Measurements from ENCODE around the gene KIAA0319L. TPM values are rescaled to one million over a fixed set of nuclear protein-coding genes. Genes with fewer than 3 reads are reported as not detected.

KIAA0319L gene
- total RNA-seq, 1 donor from 2014 or later, result 44.9 TPM

- Mint-ChIP-seq H3K36me3 (ENCODE audit: unreplicated experiment) (peaks cover 11% of the 10 kb centered on the region), H3K27ac (ENCODE audit: unreplicated experiment) (no peak overlapping the region), H3K27me3 (ENCODE audit: unreplicated experiment) (no peaks in the 10 kb centered on the region), H3K9me3 (ENCODE audit: unreplicated experiment) (no peaks in the 10 kb centered on the region), H3K4me1 (ENCODE audit: unreplicated experiment) (peaks cover 6% of the 10 kb centered on the region), H3K4me3 (ENCODE audit: unreplicated experiment) (no peak overlapping the region)
- TF ChIP-seq CTCF (IDR thresholded peaks at IDR 0.05), result no peak
- DNase-seq (ENCODE audit: extremely low spot score, unreplicated experiment), result peak; percentile 75
These were observed 37.0 kb upstream of the KIAA0319L start for GRCh38 chr1:35594005-35594760.

GRCh38 chr1:35592991-35593769 lies 36.0 kb upstream of the KIAA0319L start:
- H3K36me3 Mint-ChIP-seq (ENCODE audit: unreplicated experiment), result peaks cover 5% of the 10 kb centered on the region
- no peak overlapping the region for H3K27ac Mint-ChIP-seq (ENCODE audit: unreplicated experiment)
- no peaks in the 10 kb centered on the region for H3K9me3 Mint-ChIP-seq (ENCODE audit: unreplicated experiment)
- TF ChIP-seq CTCF (IDR thresholded peaks at IDR 0.05), result no peak
- H3K27me3 Mint-ChIP-seq (ENCODE audit: unreplicated experiment), result no peaks in the 10 kb centered on the region
- no peak overlapping the region for H3K4me3 Mint-ChIP-seq (ENCODE audit: unreplicated experiment)
- DNase-seq (ENCODE audit: extremely low spot score, unreplicated experiment), result peak; percentile 54
- no peaks in the 10 kb centered on the region for H3K4me1 Mint-ChIP-seq (ENCODE audit: unreplicated experiment)

- no peaks in the 10 kb centered on the region for H3K4me1 Mint-ChIP-seq (ENCODE audit: unreplicated experiment)
- DNase-seq (ENCODE audit: extremely low spot score, unreplicated experiment), result no peak
- H3K9me3 Mint-ChIP-seq (ENCODE audit: unreplicated experiment), result no peaks in the 10 kb centered on the region
- no peaks in the 10 kb centered on the region for H3K27me3 Mint-ChIP-seq (ENCODE audit: unreplicated experiment)
- peaks cover 5% of the 10 kb centered on the region for H3K36me3 Mint-ChIP-seq (ENCODE audit: unreplicated experiment)
- no peak for TF ChIP-seq CTCF (IDR thresholded peaks at IDR 0.05)
- no peak overlapping the region for H3K4me3 Mint-ChIP-seq (ENCODE audit: unreplicated experiment)
- H3K27ac Mint-ChIP-seq (ENCODE audit: unreplicated experiment), result no peak overlapping the region
These were observed 34.0 kb upstream of the KIAA0319L start for GRCh38 chr1:35591211-35591610.

- no peak for DNase-seq (ENCODE audit: extremely low spot score, unreplicated experiment)
These were observed 33.4 kb upstream of the KIAA0319L start for GRCh38 chr1:35590476-35591040.

More at GRCh38 chr1:35590476-35591040, 33.4 kb upstream of the KIAA0319L start:
- Mint-ChIP-seq H3K27ac (ENCODE audit: unreplicated experiment) (no peak overlapping the region), H3K36me3 (ENCODE audit: unreplicated experiment) (no peaks in the 10 kb centered on the region), H3K9me3 (ENCODE audit: unreplicated experiment) (no peaks in the 10 kb centered on the region), H3K4me3 (ENCODE audit: unreplicated experiment) (no peak overlapping the region), H3K27me3 (ENCODE audit: unreplicated experiment) (no peaks in the 10 kb centered on the region), H3K4me1 (ENCODE audit: unreplicated experiment) (no peaks in the 10 kb centered on the region)
- TF ChIP-seq CTCF (IDR thresholded peaks at IDR 0.05), result no peak

Data from osteocyte (in vitro differentiated cells).